Muscle layer of colon (tissue), 2 donors: ENCODE results near the gene CLIC5.

Experiments
- H3K27ac ChIP-seq: one replicate; pipeline ENCODE4 v1.7.0; 2013; ENCODE audit warnings: low read depth, mild to moderate bottlenecking, low read length, moderate library complexity
- H3K27me3 ChIP-seq, 2 donors: one replicate each; pipeline ENCODE4 v1.7.0; 2013; ENCODE audit warnings: low read length in 2 of 2, mild to moderate bottlenecking in 2 of 2; ENCODE audit not compliant: insufficient read depth in 2 of 2, control insufficient read depth in 1 of 2
- H3K36me3 ChIP-seq: one replicate; pipeline ENCODE4 v1.7.0; 2013; ENCODE audit warnings: mild to moderate bottlenecking, low read length; ENCODE audit not compliant: insufficient read depth
- H3K4me1 ChIP-seq: one replicate; pipeline ENCODE4 v1.7.0; 2013; ENCODE audit warnings: mild to moderate bottlenecking, low read length; ENCODE audit not compliant: insufficient read depth
- H3K4me3 ChIP-seq, 2 donors: one replicate each; pipeline ENCODE4 v1.7.0; 2013; ENCODE audit warnings: low read length in 2 of 2, low read depth in 1 of 2, mild to moderate bottlenecking in 1 of 2, moderate library complexity in 1 of 2
- H3K9ac ChIP-seq: one replicate; pipeline ENCODE4 v1.7.0; 2013; ENCODE audit warnings: low read length
- H3K9me3 ChIP-seq: one replicate; pipeline ENCODE4 v1.7.0; 2013; ENCODE audit warnings: mild to moderate bottlenecking, low read length
- donor health status: abdominal sarcoma.
- donor health status: Adenocarcinoma of cecum.

The CLIC5 gene

GRCh38 chr6:45990162-45990561 lies 25.5 kb downstream of the CLIC5 start:
- Histone ChIP-seq H3K9me3 (no peaks in the 10 kb centered on the region), H3K9ac (no peak overlapping the region), H3K27me3 (no peaks in the 10 kb centered on the region), H3K4me3 (no peak overlapping the region), H3K27ac (no peak overlapping the region), H3K4me1 (no peaks in the 10 kb centered on the region), H3K36me3 (no peaks in the 10 kb centered on the region)

- Histone ChIP-seq H3K9ac (no peak overlapping the region), H3K27ac (no peak overlapping the region), H3K4me3 (no peak overlapping the region), H3K9me3 (no peaks in the 10 kb centered on the region), H3K4me1 (no peaks in the 10 kb centered on the region), H3K36me3 (no peaks in the 10 kb centered on the region), H3K27me3 (no peaks in the 10 kb centered on the region)
Measured at GRCh38 chr6:45988635-45989034, 27.0 kb downstream of the CLIC5 start.

DNA sequence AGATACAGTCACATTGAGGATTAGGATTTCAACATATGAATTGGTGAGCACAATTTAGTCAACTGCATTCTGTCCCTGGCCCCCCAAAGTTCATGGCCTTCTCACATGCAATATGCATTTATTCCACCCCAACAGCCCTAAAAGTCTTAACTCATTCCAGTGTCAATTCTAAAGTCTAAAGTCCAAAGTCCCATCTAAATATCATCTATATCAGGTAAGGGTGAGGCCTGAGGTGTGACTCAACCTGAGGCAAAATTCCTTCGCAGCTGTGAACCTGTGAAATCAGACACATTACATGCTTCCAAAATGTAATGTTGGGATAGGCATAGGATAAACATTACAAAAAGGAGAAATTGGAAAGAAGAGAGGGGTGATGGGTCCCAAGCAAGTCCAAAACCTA lies 27.8 kb downstream of the CLIC5 start:
- Histone ChIP-seq H3K9me3 (no peaks in the 10 kb centered on the region), H3K36me3 (no peaks in the 10 kb centered on the region), H3K4me3 (no peak overlapping the region), H3K4me1 (no peaks in the 10 kb centered on the region), H3K9ac (no peak overlapping the region), H3K27me3 (no peaks in the 10 kb centered on the region), H3K27ac (no peak overlapping the region)

DNA sequence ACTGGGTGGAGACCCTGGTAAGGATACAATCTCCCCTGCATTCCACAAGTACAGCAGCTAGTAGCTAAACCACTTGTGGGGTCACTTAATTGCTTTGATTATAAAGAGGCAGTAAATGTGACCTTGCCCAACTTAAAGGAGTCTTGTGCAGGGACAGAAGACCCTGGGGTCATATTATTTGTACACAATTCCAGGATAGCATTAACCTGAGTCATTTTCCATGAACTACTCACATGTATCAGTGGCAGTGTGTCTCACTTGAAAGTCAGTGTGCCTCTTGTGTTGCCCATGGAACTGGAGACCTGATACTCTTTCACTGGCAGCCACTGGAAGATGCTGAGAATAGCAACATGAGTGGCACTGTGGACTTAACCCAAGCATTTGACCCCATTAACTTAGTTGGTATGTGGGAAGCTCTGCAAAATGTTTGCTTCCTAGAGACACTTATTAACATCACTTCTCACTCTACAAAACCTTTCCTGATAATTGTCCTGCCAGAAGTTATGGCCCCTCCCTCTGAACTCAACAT lies 28.9 kb downstream of the CLIC5 start:
- Histone ChIP-seq H3K4me1 (no peaks in the 10 kb centered on the region), H3K36me3 (no peaks in the 10 kb centered on the region), H3K4me3 (no peak overlapping the region), H3K27ac (no peak overlapping the region), H3K9ac (no peak overlapping the region), H3K9me3 (no peaks in the 10 kb centered on the region), H3K27me3 (no peaks in the 10 kb centered on the region)

DNA sequence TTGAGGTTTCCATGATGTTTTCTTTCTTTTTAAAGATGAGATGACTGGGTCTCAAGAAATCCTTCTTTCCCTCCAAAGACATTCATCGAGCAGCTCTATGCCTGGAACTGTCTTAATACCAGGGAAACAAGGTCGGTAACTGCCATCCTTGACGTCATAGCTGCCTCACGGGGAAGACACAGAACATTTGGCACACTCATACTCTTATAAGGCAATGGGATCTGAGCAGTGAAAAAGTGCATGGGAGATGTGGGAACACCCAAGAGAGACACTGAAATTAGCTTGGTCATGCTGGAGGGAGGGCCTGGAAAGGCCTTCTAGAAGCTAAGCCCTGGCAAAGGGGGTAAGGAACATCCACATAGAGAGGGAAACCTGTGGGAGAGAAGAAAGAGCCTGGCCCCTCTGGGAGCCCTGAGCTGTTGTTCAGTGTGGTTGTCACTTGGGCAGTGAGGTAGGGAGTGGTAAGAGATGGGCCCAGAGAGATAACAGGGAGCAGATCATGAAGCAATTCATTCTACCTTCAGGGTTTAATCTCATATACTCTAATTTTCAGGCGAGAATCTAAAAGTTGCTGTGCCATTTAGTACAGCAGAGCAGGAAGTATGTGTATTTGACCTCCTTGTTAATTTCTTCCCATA lies 30.8 kb downstream of the CLIC5 start:
- Histone ChIP-seq H3K36me3 (no peaks in the 10 kb centered on the region), H3K4me3 (no peak overlapping the region), H3K9ac (no peak overlapping the region), H3K27ac (no peak overlapping the region), H3K4me1 (no peaks in the 10 kb centered on the region), H3K9me3 (no peaks in the 10 kb centered on the region), H3K27me3 (no peaks in the 10 kb centered on the region)

GRCh38 chr6:45984347-45984746 lies 31.3 kb downstream of the CLIC5 start:
- H3K36me3 ChIP-seq = no peaks in the 10 kb centered on the region
- H3K27ac ChIP-seq = no peak overlapping the region
- H3K27me3 ChIP-seq = no peaks in the 10 kb centered on the region
- H3K9ac ChIP-seq = no peak overlapping the region
- no peaks in the 10 kb centered on the region for H3K4me1 ChIP-seq
- H3K4me3 ChIP-seq = no peak overlapping the region
- no peaks in the 10 kb centered on the region for H3K9me3 ChIP-seq

DNA sequence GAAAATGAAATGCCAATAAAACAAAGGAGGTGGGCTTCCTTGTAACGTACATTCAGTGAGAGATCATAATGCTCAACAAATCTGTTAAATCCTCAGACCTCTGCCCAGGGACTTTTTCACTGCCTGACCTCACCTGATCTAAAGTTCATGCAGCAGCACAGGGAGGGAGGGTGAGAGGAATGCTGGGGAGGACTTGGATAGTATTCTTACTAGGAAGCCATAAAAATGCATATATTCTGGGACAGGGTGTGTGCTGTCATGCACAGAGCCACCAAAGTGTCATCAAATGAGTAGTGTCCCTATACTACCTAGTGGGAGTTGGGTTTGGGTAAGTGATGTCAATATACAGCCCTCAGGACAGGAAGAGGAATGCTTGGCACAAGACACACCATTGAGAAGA lies 32.6 kb downstream of the CLIC5 start:
- Histone ChIP-seq H3K9ac (no peak overlapping the region), H3K4me3 (no peak overlapping the region), H3K27me3 (no peaks in the 10 kb centered on the region), H3K9me3 (no peaks in the 10 kb centered on the region), H3K36me3 (no peaks in the 10 kb centered on the region), H3K4me1 (no peaks in the 10 kb centered on the region), H3K27ac (no peak overlapping the region)

- Histone ChIP-seq H3K36me3 (no peaks in the 10 kb centered on the region), H3K27me3 (no peaks in the 10 kb centered on the region), H3K27ac (no peak overlapping the region), H3K4me3 (no peak overlapping the region), H3K9ac (no peak overlapping the region), H3K9me3 (no peaks in the 10 kb centered on the region), H3K4me1 (no peaks in the 10 kb centered on the region)
Measured at GRCh38 chr6:45982280-45983036, 33.2 kb downstream of the CLIC5 start.

- no peaks in the 10 kb centered on the region for H3K9me3 ChIP-seq
- H3K27ac ChIP-seq = no peak overlapping the region
- H3K4me1 ChIP-seq = no peaks in the 10 kb centered on the region
- H3K27me3 ChIP-seq = no peaks in the 10 kb centered on the region
- no peak overlapping the region for H3K9ac ChIP-seq
- H3K4me3 ChIP-seq = no peak overlapping the region
- no peaks in the 10 kb centered on the region for H3K36me3 ChIP-seq
Measured at GRCh38 chr6:45981046-45981445, 34.6 kb downstream of the CLIC5 start.

DNA sequence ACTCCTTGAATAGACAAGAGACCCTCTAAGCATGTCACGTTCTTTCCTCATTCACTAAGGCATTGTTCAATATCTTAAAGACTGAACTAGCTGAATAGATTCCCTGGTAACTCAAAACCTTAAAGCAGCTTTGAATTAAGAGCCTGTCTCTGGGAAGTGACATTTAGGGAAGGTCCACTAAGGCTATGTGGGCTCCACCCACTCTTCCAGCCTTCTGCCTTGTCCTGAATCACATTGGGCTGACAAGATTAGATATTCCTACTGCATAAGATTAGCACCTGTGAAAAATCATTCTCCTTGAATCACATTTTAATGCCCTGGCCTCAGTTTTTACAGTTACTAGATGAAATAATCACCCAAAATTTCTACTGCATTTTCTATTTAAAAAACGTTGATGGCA lies 36.3 kb downstream of the CLIC5 start:
- Histone ChIP-seq H3K36me3 (no peaks in the 10 kb centered on the region), H3K9ac (no peak overlapping the region), H3K27me3 (no peaks in the 10 kb centered on the region), H3K4me3 (no peak overlapping the region), H3K27ac (no peak overlapping the region), H3K9me3 (no peaks in the 10 kb centered on the region), H3K4me1 (no peaks in the 10 kb centered on the region)

- Histone ChIP-seq H3K4me3 (no peak overlapping the region), H3K27ac (no peak overlapping the region), H3K4me1 (no peaks in the 10 kb centered on the region), H3K36me3 (no peaks in the 10 kb centered on the region), H3K27me3 (no peaks in the 10 kb centered on the region), H3K9me3 (no peaks in the 10 kb centered on the region), H3K9ac (no peak overlapping the region)
Measured at GRCh38 chr6:45974596-45974995, 41.1 kb downstream of the CLIC5 start.
